NCI-H2227 treated with DMSO at 0.1 percent for 48 hours (cell line): ENCODE measurements around the gene SLC1A3.

Source experiments
- DNase-seq: peaks from one replicate; lab custom pipeline; 2025; lab: John Stamatoyannopoulos, UW

The SLC1A3 gene

GRCh38 chr5:36689225-36689624 is 82.8 kb downstream of the SLC1A3 start:
- DNase-seq, result no peak

GRCh38 chr5:36690041-36690961 is 83.9 kb downstream of the SLC1A3 start:
- peak; percentile 86 for DNase-seq

- DNase-seq, result no peak
Observed at GRCh38 chr5:36691226-36691625, 84.8 kb downstream of the SLC1A3 start.

GRCh38 chr5:36691696-36692371 is 85.4 kb downstream of the SLC1A3 start:
- DNase-seq, result no peak

- no peak for DNase-seq
Observed at GRCh38 chr5:36692791-36693763, 86.7 kb downstream of the SLC1A3 start.

GRCh38 chr5:36694351-36694750 is 87.9 kb downstream of the SLC1A3 start:
- DNase-seq, result no peak

GRCh38 chr5:36696059-36696673 is 89.8 kb downstream of the SLC1A3 start:
- peak; percentile 40 for DNase-seq

GRCh38 chr5:36698031-36698430 is 91.6 kb downstream of the SLC1A3 start:
- DNase-seq, result no peak

GRCh38 chr5:36701085-36701698 is 94.8 kb downstream of the SLC1A3 start:
- DNase-seq, result no peak

GRCh38 chr5:36703245-36703860 is 96.9 kb downstream of the SLC1A3 start:
- no peak for DNase-seq

GRCh38 chr5:36704131-36704530 is 97.7 kb downstream of the SLC1A3 start:
- DNase-seq, result no peak

- no peak for DNase-seq
Observed at GRCh38 chr5:36705055-36705454, 98.6 kb downstream of the SLC1A3 start.

- DNase-seq, result no peak
Observed at GRCh38 chr5:36706662-36707061, 100.3 kb downstream of the SLC1A3 start.

GRCh38 chr5:36708996-36709395 is 102.6 kb downstream of the SLC1A3 start:
- no peak for DNase-seq

- no peak for DNase-seq
Observed at GRCh38 chr5:36710039-36710438, 103.6 kb downstream of the SLC1A3 start.

GRCh38 chr5:36712706-36713105 is 106.3 kb downstream of the SLC1A3 start:
- no peak for DNase-seq

GRCh38 chr5:36713541-36713940 is 107.1 kb downstream of the SLC1A3 start:
- no peak for DNase-seq

- no peak for DNase-seq
Observed at GRCh38 chr5:36717131-36717695, 110.8 kb downstream of the SLC1A3 start.

GRCh38 chr5:36719282-36719681 is 112.9 kb downstream of the SLC1A3 start:
- DNase-seq, result no peak

- no peak for DNase-seq
Observed at GRCh38 chr5:36720688-36721087, 114.3 kb downstream of the SLC1A3 start.
